MM.1S (cell line): ENCODE results near the gene ADAM19.

Experiments
- DNase-seq: peaks from one replicate; pipeline ENCODE4 v3.0.0-alpha.2; 2015
- H2AFZ ChIP-seq: fragments of 300-600 bp; sonication (generic); 2 replicates; pipeline ENCODE4 v1.6.0; 2016; ENCODE audit warnings: antibody characterized with exemption, low read length
- H3F3A ChIP-seq: fragments of 300-600 bp; sonication (generic); 2 replicates; pipeline ENCODE4 v1.6.1; 2016; ENCODE audit warnings: mild to moderate bottlenecking, antibody characterized with exemption, low read length, moderate library complexity, mixed read lengths; ENCODE audit not compliant: insufficient read depth
- H3K27ac ChIP-seq: fragments of 300-600 bp; sonication (generic); 2 replicates; pipeline ENCODE4 v1.5.1; 2016; ENCODE audit warnings: mild to moderate bottlenecking, low read length
- H3K27me3 ChIP-seq: fragments of 300-600 bp; sonication (generic); replicated peaks from 2 replicates; pipeline ENCODE4 v1.6.0; 2016; ENCODE audit warnings: low read length; ENCODE audit not compliant: insufficient read depth
- H3K36me3 ChIP-seq: fragments of 300-600 bp; sonication (generic); replicated peaks from 2 replicates; pipeline ENCODE4 v1.6.1; 2016; ENCODE audit warnings: mild to moderate bottlenecking, low read length, mixed read lengths; ENCODE audit not compliant: insufficient read depth
- H3K4me1 ChIP-seq: fragments of 300-600 bp; sonication (generic); 2 replicates; pipeline ENCODE4 v1.6.1; 2016; ENCODE audit warnings: low read length, mixed read lengths
- H3K4me2 ChIP-seq: fragments of 300-600 bp; sonication (generic); 2 replicates; pipeline ENCODE4 v1.6.0; 2016; ENCODE audit warnings: low read depth, low read length
- H3K4me3 ChIP-seq: fragments of 300-600 bp; sonication (generic); 2 replicates; pipeline ENCODE4 v1.5.1; 2016; ENCODE audit warnings: low read length, mixed read lengths
- H3K79me2 ChIP-seq: fragments of 300-600 bp; sonication (generic); 2 replicates; pipeline ENCODE4 v1.6.1; 2016; ENCODE audit warnings: mixed run types, low read length, mixed read lengths
- H3K9ac ChIP-seq: fragments of 300-600 bp; sonication (generic); 2 replicates; pipeline ENCODE4 v1.6.1; 2016; ENCODE audit warnings: low read length, mixed read lengths
- H3K9me2 ChIP-seq: fragments of 300-600 bp; sonication (generic); replicated peaks from 2 replicates; pipeline ENCODE4 v1.6.1; 2016; ENCODE audit warnings: mild to moderate bottlenecking, low read length, mixed read lengths; ENCODE audit not compliant: insufficient read depth
- H3K9me3 ChIP-seq: fragments of 300-600 bp; sonication (generic); replicated peaks from 2 replicates; pipeline ENCODE4 v1.6.1; 2016; ENCODE audit warnings: mild to moderate bottlenecking, low read length, mixed read lengths; ENCODE audit not compliant: insufficient read depth
- H4K20me1 ChIP-seq: fragments of 300-600 bp; sonication (generic); 2 replicates; pipeline ENCODE4 v1.6.1; 2016; ENCODE audit warnings: mild to moderate bottlenecking, low read length, moderate library complexity, mixed read lengths; ENCODE audit not compliant: insufficient read depth
- EZH2 ChIP-seq: fragments of 300-600 bp; sonication (generic); optimal IDR thresholded peaks from 2 replicates; pipeline ENCODE3; 2017; ENCODE audit warnings: low read depth, mild to moderate bottlenecking, antibody characterized with exemption, low read length, mixed read lengths
- EZH2phosphoT487 ChIP-seq: fragments of 300-600 bp; sonication (generic); IDR thresholded peaks from 2 replicates; pipeline ENCODE4 v1.6.1; 2018; ENCODE audit warnings: antibody characterized with exemption, low read length
- TF ChIP-seq, protein P1 (sequence below): fragments of 300-600 bp; sonication (generic); IDR thresholded peaks from 2 replicates; pipeline ENCODE4 v1.5.1; 2016; ENCODE audit warnings: antibody characterized with exemption, low read length, mixed read lengths

The ADAM19 gene

GRCh38 chr5:157470631-157471030, 104.9 kb downstream of the ADAM19 start:
- Histone ChIP-seq H3K27ac (no peak overlapping the region), H3K27me3 (no peaks in the 10 kb centered on the region)

GRCh38 chr5:157469687-157470086, 105.9 kb downstream of the ADAM19 start:
- Histone ChIP-seq H3K36me3 (no peaks in the 10 kb centered on the region), H3K4me3 (no peak overlapping the region), H4K20me1 (no peaks in the 10 kb centered on the region), H3K4me1 (no peaks in the 10 kb centered on the region), H3K27me3 (no peaks in the 10 kb centered on the region), H3K9me3 (no peaks in the 10 kb centered on the region), H2AFZ (no peak overlapping the region), H3F3A (no peaks in the 10 kb centered on the region), H3K79me2 (no peaks in the 10 kb centered on the region), H3K9ac (no peak overlapping the region), H3K27ac (no peak overlapping the region), H3K4me2 (no peak overlapping the region), H3K9me2 (no peaks in the 10 kb centered on the region)
- DNase-seq: no peak
- TF ChIP-seq, protein P1, sequence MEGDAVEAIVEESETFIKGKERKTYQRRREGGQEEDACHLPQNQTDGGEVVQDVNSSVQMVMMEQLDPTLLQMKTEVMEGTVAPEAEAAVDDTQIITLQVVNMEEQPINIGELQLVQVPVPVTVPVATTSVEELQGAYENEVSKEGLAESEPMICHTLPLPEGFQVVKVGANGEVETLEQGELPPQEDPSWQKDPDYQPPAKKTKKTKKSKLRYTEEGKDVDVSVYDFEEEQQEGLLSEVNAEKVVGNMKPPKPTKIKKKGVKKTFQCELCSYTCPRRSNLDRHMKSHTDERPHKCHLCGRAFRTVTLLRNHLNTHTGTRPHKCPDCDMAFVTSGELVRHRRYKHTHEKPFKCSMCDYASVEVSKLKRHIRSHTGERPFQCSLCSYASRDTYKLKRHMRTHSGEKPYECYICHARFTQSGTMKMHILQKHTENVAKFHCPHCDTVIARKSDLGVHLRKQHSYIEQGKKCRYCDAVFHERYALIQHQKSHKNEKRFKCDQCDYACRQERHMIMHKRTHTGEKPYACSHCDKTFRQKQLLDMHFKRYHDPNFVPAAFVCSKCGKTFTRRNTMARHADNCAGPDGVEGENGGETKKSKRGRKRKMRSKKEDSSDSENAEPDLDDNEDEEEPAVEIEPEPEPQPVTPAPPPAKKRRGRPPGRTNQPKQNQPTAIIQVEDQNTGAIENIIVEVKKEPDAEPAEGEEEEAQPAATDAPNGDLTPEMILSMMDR: no peak
- TF ChIP-seq EZH2 (no peak), EZH2phosphoT487 (no peak)

More at GRCh38 chr5:157470631-157471030, 104.9 kb downstream of the ADAM19 start:
- Histone ChIP-seq H3K79me2 (no peaks in the 10 kb centered on the region), H2AFZ (no peak overlapping the region), H3K4me2 (no peak overlapping the region), H4K20me1 (no peaks in the 10 kb centered on the region), H3K4me1 (no peaks in the 10 kb centered on the region), H3K9me3 (no peaks in the 10 kb centered on the region), H3K36me3 (no peaks in the 10 kb centered on the region), H3K9me2 (no peaks in the 10 kb centered on the region), H3K4me3 (no peak overlapping the region), H3F3A (no peaks in the 10 kb centered on the region), H3K9ac (no peak overlapping the region)
- DNase-seq: no peak
- TF ChIP-seq EZH2 (no peak), EZH2phosphoT487 (no peak)
- TF ChIP-seq, protein P1: no peak

- Histone ChIP-seq H3K9me3 (no peaks in the 10 kb centered on the region), H3K4me2 (no peak overlapping the region), H3F3A (no peaks in the 10 kb centered on the region), H3K27me3 (no peaks in the 10 kb centered on the region), H3K36me3 (no peaks in the 10 kb centered on the region), H3K4me1 (no peaks in the 10 kb centered on the region), H3K27ac (no peak overlapping the region), H3K9ac (no peak overlapping the region), H3K79me2 (no peaks in the 10 kb centered on the region), H4K20me1 (no peaks in the 10 kb centered on the region), H3K9me2 (no peaks in the 10 kb centered on the region), H3K4me3 (no peak overlapping the region), H2AFZ (no peak overlapping the region)
- no peak for DNase-seq
- TF ChIP-seq EZH2phosphoT487 (no peak), EZH2 (no peak)
- TF ChIP-seq, protein P1: no peak
Observed at GRCh38 chr5:157469073-157469472, 106.5 kb downstream of the ADAM19 start.
